GM19463 (cell line): Measurements from ENCODE around the gene GNG2.
A peak's percentile ranks its signal among the peaks of the same experiment; 100 is the strongest.

Experiments used
- ATAC-seq: cut with Tn5 transposase; IDR thresholded peaks from one replicate; pipeline ENCODE4 v1.9.1; 2021; ENCODE audit warnings: mild to moderate bottlenecking, moderate library complexity; ENCODE audit not compliant: unreplicated experiment

GNG2 gene

GRCh38 chr14:51855234-51855633 is 5.2 kb upstream of the GNG2 start:
- no peak for ATAC-seq

- ATAC-seq = no peak
Observed at GRCh38 chr14:51856792-51857296, 3.6 kb upstream of the GNG2 start.

- ATAC-seq = no peak
Observed at GRCh38 chr14:51859131-51859530, 1.3 kb upstream of the GNG2 start.

GRCh38 chr14:51860825-51861499 is 550 bp downstream of the GNG2 start:
- no peak for ATAC-seq

- ATAC-seq = peak; percentile 25
Observed at GRCh38 chr14:51862176-51862796, 1.9 kb downstream of the GNG2 start.

- no peak for ATAC-seq
Observed at GRCh38 chr14:51862860-51863259, 2.4 kb downstream of the GNG2 start.

- ATAC-seq = peak; percentile 45
Observed at GRCh38 chr14:51865953-51866747, 5.7 kb downstream of the GNG2 start.

- no peak for ATAC-seq
Observed at GRCh38 chr14:51867741-51868140, 7.3 kb downstream of the GNG2 start.

GRCh38 chr14:51868405-51868804 is 8.0 kb downstream of the GNG2 start:
- ATAC-seq = no peak

GRCh38 chr14:51869411-51870100 is 9.1 kb downstream of the GNG2 start:
- no peak for ATAC-seq

- ATAC-seq = no peak
Observed at GRCh38 chr14:51870606-51871005, 10.2 kb downstream of the GNG2 start.

- no peak for ATAC-seq
Observed at GRCh38 chr14:51871846-51872245, 11.4 kb downstream of the GNG2 start.

- ATAC-seq = no peak
Observed at GRCh38 chr14:51872396-51872795, 12.0 kb downstream of the GNG2 start.

- ATAC-seq = peak; percentile 95
Observed at GRCh38 chr14:51873221-51873893, 12.9 kb downstream of the GNG2 start.

GRCh38 chr14:51877810-51878209 is 17.4 kb downstream of the GNG2 start:
- ATAC-seq = no peak

GRCh38 chr14:51879170-51879569 is 18.8 kb downstream of the GNG2 start:
- peak; percentile 39 for ATAC-seq

GRCh38 chr14:51880835-51881580 is 20.6 kb downstream of the GNG2 start:
- ATAC-seq = peak; percentile 63

GRCh38 chr14:51881636-51882035 is 21.2 kb downstream of the GNG2 start:
- ATAC-seq = no peak

- ATAC-seq = no peak
Observed at GRCh38 chr14:51883232-51883631, 22.8 kb downstream of the GNG2 start.
